ENCODE results near the gene MLH1.

MLH1 gene

DNA sequence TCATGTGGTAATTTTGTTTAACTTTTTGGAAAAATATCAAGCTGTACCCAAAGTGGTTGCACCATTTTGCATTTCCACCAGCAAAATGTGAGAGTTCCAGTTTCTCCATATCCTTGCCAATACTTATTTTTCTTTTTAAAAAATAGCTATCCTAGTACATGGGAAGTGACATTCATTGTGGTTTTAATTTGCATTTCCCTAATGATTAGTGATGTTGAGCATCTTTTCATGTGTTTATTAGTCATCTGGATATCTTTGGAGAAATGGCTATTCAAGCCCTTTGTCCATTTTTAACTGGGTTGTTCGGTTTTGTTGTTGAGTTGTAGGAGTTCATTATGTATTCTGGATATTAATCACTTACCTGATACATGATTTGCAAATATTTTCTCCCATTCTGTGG, 29.0 kb upstream of the MLH1 start:
- no peak overlapping the region for H3K27ac Mint-ChIP-seq

DNA sequence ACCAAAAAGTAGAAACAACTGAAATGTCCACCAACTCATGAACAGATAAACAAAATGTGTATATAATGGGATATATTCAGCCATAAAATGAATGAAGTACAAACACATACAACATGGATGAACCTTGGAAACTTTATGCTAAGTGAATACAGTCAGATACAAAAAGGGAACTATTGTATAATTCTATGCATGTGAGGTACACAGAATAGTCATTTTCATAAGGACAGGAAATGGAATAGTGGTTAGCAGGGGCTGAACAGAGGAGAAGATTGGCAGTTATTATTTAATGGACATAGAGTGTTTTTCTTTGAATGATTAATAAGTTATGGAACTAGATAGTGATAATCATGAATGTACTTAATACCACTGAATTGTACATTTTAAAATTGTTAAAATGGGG, 28.5 kb upstream of the MLH1 start:
- Mint-ChIP-seq H3K27ac (no peak overlapping the region), H3K4me3 (no peak overlapping the region), H3K36me3 (ENCODE audit: low read depth) (no peaks in the 10 kb centered on the region), H3K4me1 (ENCODE audit: low read depth) (peaks cover 10% of the 10 kb centered on the region), H3K9me3 (no peaks in the 10 kb centered on the region), H3K27me3 (no peaks in the 10 kb centered on the region)

More for the DNA sequence above, 29.0 kb upstream of the MLH1 start:
- Mint-ChIP-seq H3K4me3 (no peak overlapping the region), H3K27me3 (no peaks in the 10 kb centered on the region), H3K4me1 (ENCODE audit: low read depth) (peaks cover 6% of the 10 kb centered on the region), H3K9me3 (no peaks in the 10 kb centered on the region), H3K36me3 (ENCODE audit: low read depth) (no peaks in the 10 kb centered on the region)

DNA sequence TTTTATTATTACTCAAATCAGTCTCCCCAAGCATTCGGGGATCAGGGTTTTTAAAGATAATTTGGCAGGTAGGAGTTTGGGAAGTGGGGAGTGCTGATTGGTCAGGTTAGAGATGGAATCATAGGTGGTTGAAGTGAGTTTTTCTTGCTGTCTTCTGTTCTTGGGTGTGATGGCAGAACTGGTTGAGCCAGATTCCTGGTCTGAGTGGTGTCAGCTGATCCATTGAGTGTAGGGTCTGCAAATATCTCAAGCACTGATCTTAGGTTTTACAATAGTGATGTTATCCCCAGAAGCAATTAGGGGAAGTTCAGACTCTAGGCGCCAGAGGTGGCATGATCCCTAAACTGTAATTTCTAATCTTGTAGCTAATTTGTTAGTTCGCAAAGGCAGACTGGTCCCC, 27.9 kb upstream of the MLH1 start:
- Mint-ChIP-seq H3K9me3 (no peaks in the 10 kb centered on the region), H3K4me1 (ENCODE audit: low read depth) (peaks cover 15% of the 10 kb centered on the region), H3K27ac (no peak overlapping the region), H3K27me3 (no peaks in the 10 kb centered on the region), H3K36me3 (ENCODE audit: low read depth) (no peaks in the 10 kb centered on the region), H3K4me3 (no peak overlapping the region)

DNA sequence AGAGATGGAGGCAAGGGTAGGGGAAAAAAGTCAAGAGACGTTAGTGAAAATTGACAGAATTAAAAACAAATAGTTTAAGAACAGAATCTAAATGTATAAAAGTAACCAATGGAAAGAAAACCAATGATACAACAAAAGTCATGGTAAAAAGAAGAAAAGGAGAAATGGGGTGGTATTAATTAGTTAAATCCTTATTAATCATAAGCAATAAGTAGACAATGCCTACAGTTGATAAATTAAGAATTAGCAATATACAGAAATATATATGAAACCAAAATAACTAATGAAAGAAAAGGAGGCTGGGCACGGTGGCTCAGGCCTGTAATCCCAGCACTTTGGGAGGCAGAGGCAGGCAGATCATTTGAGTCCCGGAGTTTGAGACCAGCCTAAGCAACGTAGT, 24.2 kb upstream of the MLH1 start:
- Mint-ChIP-seq H3K9me3 (no peaks in the 10 kb centered on the region), H3K27me3 (no peaks in the 10 kb centered on the region), H3K27ac (peak overlapping the region; percentile 84), H3K4me1 (ENCODE audit: low read depth) (peaks cover 18% of the 10 kb centered on the region), H3K4me3 (no peak overlapping the region), H3K36me3 (ENCODE audit: low read depth) (peaks cover 7% of the 10 kb centered on the region)

DNA sequence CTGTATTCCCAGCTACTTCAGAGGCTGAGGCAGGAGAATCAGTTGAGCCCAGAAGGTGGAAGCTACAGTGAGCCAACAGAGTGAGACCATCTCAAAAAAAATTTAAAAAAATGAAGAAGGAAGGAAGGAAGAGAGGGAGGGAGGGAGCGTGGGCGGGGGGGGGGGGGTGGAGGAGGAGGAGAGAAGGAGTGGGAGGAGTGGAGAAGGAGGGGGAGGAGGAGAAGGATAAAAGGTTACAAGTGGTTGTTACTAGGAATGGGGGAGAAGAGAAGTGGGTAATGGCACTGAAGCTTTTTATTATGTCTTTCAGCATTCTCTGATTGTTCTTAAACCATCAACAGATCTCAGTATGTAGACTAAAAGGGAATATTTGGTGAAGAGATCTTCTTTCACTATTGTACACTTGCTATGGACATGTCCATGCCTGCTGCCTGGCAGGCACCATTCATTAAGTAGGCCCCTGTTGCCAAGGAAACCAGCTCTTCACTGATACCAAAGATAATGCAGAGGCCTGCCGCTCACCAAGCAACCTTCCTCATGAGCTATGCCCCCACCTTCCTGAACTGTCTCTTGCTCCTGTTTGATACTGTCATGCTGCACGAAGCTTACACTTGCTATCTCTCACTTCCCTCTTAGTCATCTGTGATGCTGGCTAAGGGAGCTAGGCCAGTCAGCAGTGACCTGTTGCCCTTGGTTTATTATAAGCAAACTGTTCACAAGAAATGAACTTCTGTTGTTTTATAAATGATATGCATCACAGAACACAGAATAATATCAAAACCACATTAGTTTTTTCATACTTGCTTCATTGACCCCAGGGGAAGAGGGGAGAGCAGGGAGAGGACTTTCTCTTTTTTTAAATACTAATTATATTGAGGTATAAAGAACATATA, 23.5 kb upstream of the MLH1 start:
- H3K27me3 Mint-ChIP-seq: no peaks in the 10 kb centered on the region

GRCh38 chr3:36972163-36972562, 21.2 kb upstream of the MLH1 start:
- Mint-ChIP-seq H3K27ac (no peak overlapping the region), H3K4me3 (no peak overlapping the region), H3K27me3 (no peaks in the 10 kb centered on the region), H3K9me3 (no peaks in the 10 kb centered on the region), H3K4me1 (ENCODE audit: low read depth) (peaks cover 18% of the 10 kb centered on the region), H3K36me3 (ENCODE audit: low read depth) (peaks cover 7% of the 10 kb centered on the region)

More for the DNA sequence above, 23.5 kb upstream of the MLH1 start:
- Mint-ChIP-seq H3K36me3 (ENCODE audit: low read depth) (peaks cover 7% of the 10 kb centered on the region), H3K4me3 (no peak overlapping the region), H3K4me1 (ENCODE audit: low read depth) (peaks cover 18% of the 10 kb centered on the region), H3K9me3 (no peaks in the 10 kb centered on the region), H3K27ac (peak overlapping the region; percentile 84)

DNA sequence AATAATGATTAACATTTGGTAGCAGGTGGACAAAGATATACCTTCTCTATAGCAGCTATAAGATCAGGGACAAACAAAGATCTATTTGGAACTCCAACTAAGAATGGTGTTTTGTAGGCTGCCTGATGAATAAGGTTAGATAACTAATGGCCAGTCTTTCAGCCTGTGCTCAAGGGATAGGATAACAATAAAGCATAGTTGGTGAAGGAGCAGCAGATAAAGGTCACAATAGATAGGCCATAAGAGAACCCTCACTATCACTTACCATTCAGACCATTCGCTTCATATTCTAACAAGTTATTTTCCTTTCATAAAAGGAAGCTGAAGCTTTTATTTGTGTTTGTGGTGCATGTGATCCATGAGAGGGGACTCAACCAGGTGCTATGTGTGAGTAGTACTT, 20.2 kb upstream of the MLH1 start:
- Mint-ChIP-seq H3K4me3 (no peak overlapping the region), H3K9me3 (no peaks in the 10 kb centered on the region), H3K27me3 (no peaks in the 10 kb centered on the region), H3K36me3 (ENCODE audit: low read depth) (peaks cover 7% of the 10 kb centered on the region), H3K27ac (no peak overlapping the region), H3K4me1 (ENCODE audit: low read depth) (peaks cover 18% of the 10 kb centered on the region)

- Mint-ChIP-seq H3K36me3 (ENCODE audit: low read depth) (peaks cover 66% of the 10 kb centered on the region), H3K9me3 (peaks cover 18% of the 10 kb centered on the region), H3K4me3 (no peak overlapping the region), H3K27me3 (no peaks in the 10 kb centered on the region), H3K27ac (no peak overlapping the region), H3K4me1 (ENCODE audit: low read depth) (peaks cover 3% of the 10 kb centered on the region)
These were observed 12.3 kb upstream of the MLH1 start for GRCh38 chr3:36981006-36981405.

GRCh38 chr3:36988356-36988755, 5.0 kb upstream of the MLH1 start:
- Mint-ChIP-seq H3K27me3 (no peaks in the 10 kb centered on the region), H3K36me3 (ENCODE audit: low read depth) (peaks cover 68% of the 10 kb centered on the region), H3K9me3 (no peaks in the 10 kb centered on the region), H3K27ac (peak overlapping the region; percentile 26), H3K4me3 (peak overlapping the region; percentile 61), H3K4me1 (ENCODE audit: low read depth) (peaks cover 53% of the 10 kb centered on the region)

DNA sequence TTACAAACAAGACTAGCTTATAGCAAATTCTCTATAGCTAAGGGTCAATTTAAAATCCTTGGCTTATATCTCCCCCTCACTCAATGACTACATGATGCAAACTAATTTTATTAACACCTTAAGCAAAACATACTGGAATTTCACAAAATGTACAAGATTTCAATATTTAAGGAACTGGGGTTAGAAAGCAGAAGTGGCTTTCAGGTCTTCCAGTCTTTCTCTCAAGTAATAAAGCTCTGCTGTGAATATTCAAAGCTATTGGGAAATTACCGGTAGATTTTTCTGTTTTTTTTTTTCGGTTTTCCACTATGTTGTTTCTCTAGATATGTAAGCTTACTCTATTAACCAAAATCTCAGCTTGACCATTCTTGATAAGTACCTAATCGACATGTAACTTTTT, 4.3 kb upstream of the MLH1 start:
- no peak overlapping the region for H3K27ac Mint-ChIP-seq
- no peaks in the 10 kb centered on the region for H3K27me3 Mint-ChIP-seq
- H3K4me1 Mint-ChIP-seq (ENCODE audit: low read depth): peaks cover 53% of the 10 kb centered on the region
- no peaks in the 10 kb centered on the region for H3K9me3 Mint-ChIP-seq
- H3K4me3 Mint-ChIP-seq: no peak overlapping the region
- H3K36me3 Mint-ChIP-seq (ENCODE audit: low read depth): peaks cover 61% of the 10 kb centered on the region

DNA sequence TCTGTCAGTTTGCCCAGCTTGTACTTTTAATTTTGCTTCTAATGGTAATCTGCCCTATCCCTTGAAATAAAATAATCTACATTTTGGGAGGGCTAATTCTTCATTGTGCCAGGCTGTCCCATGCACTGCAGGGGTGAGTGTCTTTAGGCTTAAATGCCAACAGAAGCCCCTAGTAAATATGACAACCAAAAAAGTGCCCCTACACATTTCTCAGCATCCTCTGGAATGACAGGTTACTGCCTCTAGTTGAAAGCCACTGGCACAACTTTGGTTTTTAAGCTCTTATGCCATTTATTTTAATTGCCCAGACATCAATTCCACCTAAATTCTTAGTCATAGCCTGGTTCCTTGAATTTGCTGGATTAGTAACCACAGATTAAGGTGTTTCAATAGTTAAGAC, 3.8 kb upstream of the MLH1 start:
- H3K27ac Mint-ChIP-seq: peak overlapping the region; percentile 6
- no peak overlapping the region for H3K4me3 Mint-ChIP-seq
- no peaks in the 10 kb centered on the region for H3K9me3 Mint-ChIP-seq
- no peaks in the 10 kb centered on the region for H3K27me3 Mint-ChIP-seq
- H3K36me3 Mint-ChIP-seq (ENCODE audit: low read depth): peaks cover 56% of the 10 kb centered on the region
- H3K4me1 Mint-ChIP-seq (ENCODE audit: low read depth): peaks cover 53% of the 10 kb centered on the region

DNA sequence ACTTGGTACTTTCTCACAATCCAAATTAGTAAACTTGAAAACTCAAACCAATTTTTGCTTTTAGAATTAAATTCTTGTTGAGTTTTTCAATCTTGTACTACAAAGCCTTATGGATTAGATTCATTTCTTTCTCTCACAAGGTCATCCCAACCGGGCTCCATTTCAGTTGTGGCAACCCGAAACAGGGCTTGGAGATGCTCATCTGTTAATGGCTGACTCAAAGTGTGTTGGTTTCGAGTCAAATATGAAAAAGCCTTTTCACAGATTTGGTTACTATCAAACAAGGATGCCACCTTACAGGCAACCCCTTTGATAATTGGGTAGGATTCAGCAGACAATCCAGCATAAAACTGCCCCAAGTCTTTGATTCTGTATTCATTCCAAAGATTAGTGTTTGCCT, 2.2 kb upstream of the MLH1 start:
- H3K4me1 Mint-ChIP-seq (ENCODE audit: low read depth): peaks cover 50% of the 10 kb centered on the region
- no peaks in the 10 kb centered on the region for H3K9me3 Mint-ChIP-seq
- H3K27me3 Mint-ChIP-seq: no peaks in the 10 kb centered on the region
- H3K36me3 Mint-ChIP-seq (ENCODE audit: low read depth): peaks cover 44% of the 10 kb centered on the region
- H3K4me3 Mint-ChIP-seq: no peak overlapping the region
- no peak overlapping the region for H3K27ac Mint-ChIP-seq

GRCh38 chr3:36991923-36992805, 1.2 kb upstream of the MLH1 start:
- peaks cover 45% of the 10 kb centered on the region for H3K36me3 Mint-ChIP-seq (ENCODE audit: low read depth)
- no peak overlapping the region for H3K27ac Mint-ChIP-seq
- no peaks in the 10 kb centered on the region for H3K9me3 Mint-ChIP-seq
- peaks cover 53% of the 10 kb centered on the region for H3K4me1 Mint-ChIP-seq (ENCODE audit: low read depth)
- H3K27me3 Mint-ChIP-seq: no peaks in the 10 kb centered on the region
- no peak overlapping the region for H3K4me3 Mint-ChIP-seq

DNA sequence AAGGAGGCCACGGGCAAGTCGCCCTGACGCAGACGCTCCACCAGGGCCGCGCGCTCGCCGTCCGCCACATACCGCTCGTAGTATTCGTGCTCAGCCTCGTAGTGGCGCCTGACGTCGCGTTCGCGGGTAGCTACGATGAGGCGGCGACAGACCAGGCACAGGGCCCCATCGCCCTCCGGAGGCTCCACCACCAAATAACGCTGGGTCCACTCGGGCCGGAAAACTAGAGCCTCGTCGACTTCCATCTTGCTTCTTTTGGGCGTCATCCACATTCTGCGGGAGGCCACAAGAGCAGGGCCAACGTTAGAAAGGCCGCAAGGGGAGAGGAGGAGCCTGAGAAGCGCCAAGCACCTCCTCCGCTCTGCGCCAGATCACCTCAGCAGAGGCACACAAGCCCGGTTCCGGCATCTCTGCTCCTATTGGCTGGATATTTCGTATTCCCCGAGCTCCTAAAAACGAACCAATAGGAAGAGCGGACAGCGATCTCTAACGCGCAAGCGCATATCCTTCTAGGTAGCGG, 452 bp upstream of the MLH1 start, which contains the start of gene EPM2AIP1:
EPM2AIP1 (minus strand) TSS at position 326 of the 520 bp plus-strand sequence; CDS start at position 272, 54 bp downstream.
- H3K4me1 Mint-ChIP-seq (ENCODE audit: low read depth): peaks cover 52% of the 10 kb centered on the region
- no peaks in the 10 kb centered on the region for H3K27me3 Mint-ChIP-seq
- peaks cover 45% of the 10 kb centered on the region for H3K36me3 Mint-ChIP-seq (ENCODE audit: low read depth)
- H3K9me3 Mint-ChIP-seq: no peaks in the 10 kb centered on the region
- H3K4me3 Mint-ChIP-seq: no peak within 1 kb of the TSS
- H3K27ac Mint-ChIP-seq: no peak within 1 kb of the TSS

DNA sequence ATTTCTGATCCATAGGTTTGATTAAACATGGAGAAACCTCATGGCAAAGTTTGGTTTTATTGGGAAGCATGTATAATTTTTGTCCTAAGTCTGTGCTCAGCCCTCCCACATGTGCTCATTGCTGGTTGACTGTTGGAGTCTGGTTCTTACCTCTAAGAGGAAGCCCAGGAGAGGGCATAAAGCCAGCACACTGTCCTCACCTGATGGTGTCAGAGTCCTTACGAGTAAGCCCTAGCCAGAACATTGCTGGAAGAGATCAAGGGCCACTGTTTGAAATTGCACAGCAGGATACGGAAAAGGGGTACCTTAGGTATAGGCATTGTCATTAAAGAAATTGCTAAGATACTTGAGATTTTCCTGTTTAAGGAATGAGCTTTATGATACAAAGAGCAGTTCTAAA, 21.3 kb downstream of the MLH1 start:
- peaks cover 67% of the 10 kb centered on the region for H3K36me3 Mint-ChIP-seq (ENCODE audit: low read depth)
- H3K4me1 Mint-ChIP-seq (ENCODE audit: low read depth): no peaks in the 10 kb centered on the region
- H3K9me3 Mint-ChIP-seq: no peaks in the 10 kb centered on the region
- no peak overlapping the region for H3K4me3 Mint-ChIP-seq
- no peaks in the 10 kb centered on the region for H3K27me3 Mint-ChIP-seq
- H3K27ac Mint-ChIP-seq: no peak overlapping the region

All from stimulated activated naive CD8-positive, alpha-beta T cell treated with anti-CD3 and anti-CD28 coated beads, Interleukin-15, Interleukin-2, amounts not matched to agents 100 ng/mL and 50 ng/mL, for 24 hours (primary cell).